Measurements from ENCODE around the gene FOCAD.

FOCAD gene

GRCh38 chr9:21023861-21024260, 339.8 kb downstream of the FOCAD start:
- no peak for DNase-seq

- peak; percentile 60 for DNase-seq
Observed at GRCh38 chr9:21027295-21027694, 343.2 kb downstream of the FOCAD start.

- DNase-seq: peak; percentile 20
Observed at GRCh38 chr9:21028466-21028865, 344.4 kb downstream of the FOCAD start.

DNA sequence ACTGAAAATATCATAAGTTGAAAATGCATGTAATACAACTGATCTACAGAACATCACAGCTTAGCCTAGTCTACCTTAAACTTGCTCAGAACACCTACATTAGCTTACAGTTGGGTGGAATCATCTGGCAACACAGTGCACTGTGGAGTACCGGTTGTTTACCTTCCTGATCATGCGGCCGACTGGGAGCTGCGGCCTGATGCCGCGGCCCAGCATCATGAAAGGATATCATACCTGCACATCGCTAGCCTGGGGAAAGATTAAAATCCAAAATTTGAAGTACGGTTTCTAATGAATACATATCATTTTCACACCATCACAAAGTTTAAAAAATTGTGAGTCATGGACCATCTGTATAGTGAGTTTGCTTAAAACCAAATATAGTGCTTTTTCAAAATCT, 345.6 kb downstream of the FOCAD start:
- DNase-seq: no peak

DNA sequence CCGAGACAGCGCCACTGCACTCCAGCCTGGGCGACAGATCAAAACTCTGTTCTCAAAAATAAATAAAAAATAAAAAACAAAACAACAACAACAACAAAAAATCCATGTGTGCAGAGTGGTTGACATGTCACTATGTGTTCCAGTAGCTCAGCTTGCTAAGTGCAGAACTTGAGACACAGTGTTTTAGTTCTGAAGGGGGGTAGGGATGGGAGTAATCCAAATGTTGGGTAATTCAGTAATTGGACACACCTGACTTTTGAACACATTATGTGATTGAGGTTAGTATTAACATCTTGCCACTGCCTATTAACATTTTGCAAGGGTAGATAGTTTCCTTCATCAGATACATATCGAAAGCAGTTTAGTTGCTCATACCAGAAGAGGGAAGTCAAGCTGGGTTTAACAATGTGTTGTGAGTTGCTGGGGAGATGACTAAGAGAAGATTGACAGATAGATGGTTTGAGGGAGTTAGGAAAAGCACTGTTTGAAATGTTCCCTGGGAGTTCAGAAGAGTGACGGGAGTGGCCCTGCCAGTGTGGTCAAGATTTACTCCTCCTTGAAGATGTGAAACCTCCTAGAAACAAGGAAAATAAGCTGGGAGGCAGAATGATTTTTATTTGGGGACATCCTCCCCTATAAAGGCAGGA, 346.5 kb downstream of the FOCAD start:
- DNase-seq: peak; percentile 65

- peak; percentile 52 for DNase-seq
Observed at GRCh38 chr9:21031091-21031807, 347.2 kb downstream of the FOCAD start, which contains the start of gene HACD4. TSS of gene HACD4 (minus strand) at chr9:21031640. CDS start at chr9:21031590, 50 bp downstream.

GRCh38 chr9:21031808-21032183, 347.7 kb downstream of the FOCAD start:
- no peak for DNase-seq

DNA sequence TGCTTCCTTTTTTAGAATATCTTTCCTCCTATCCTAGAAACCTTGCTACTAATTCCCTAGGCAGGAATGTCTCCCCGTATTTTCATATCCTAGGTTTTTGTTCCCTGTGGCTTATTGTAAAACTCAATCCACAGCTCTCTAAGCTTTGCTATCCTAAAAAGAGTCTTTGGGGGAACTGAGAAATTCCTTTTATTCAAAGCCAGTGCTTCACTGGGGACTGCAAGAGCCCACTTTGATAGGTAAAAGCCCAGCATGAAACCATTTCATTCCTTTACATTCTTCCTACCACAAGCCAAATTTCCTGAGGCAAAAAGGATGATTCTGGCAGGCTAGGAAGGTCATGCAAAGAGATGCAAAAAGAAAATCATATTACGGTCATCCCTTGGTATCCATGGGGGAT, 353.2 kb downstream of the FOCAD start:
- no peak for DNase-seq

GRCh38 chr9:21039302-21039701, 355.2 kb downstream of the FOCAD start:
- DNase-seq: no peak

GRCh38 chr9:21042466-21042865, 358.4 kb downstream of the FOCAD start:
- DNase-seq: no peak

DNA sequence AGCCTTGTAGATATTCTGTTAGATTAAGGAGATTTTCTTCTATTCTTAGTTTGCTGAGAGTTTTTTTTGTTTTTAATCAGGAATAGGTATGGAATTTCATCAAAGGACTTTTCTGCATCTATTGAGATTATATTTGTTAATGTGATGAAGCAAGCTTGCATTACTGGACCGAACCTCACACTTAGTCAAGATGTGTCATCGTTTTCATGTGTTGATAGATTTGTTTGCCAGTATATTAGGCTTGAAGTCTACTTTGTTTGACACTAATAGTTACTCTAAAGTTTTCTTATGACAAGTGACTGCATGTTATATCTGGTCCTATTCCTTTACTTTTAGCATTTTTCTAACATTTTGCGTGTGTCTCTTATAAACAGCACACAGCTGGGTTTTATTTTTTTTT, 359.8 kb downstream of the FOCAD start:
- no peak for DNase-seq

Data from fibroblast of skin of abdomen (primary cell).